Activated naive CD8-positive, alpha-beta T cell treated with anti-CD3 and anti-CD28 coated beads, Interleukin-2, amount 10 ng/mL, durations not matched to agents 7 days and 5 days (primary cell): ENCODE measurements around the gene ZNF3. TPM values are rescaled to one million over a fixed set of nuclear protein-coding genes. Genes with fewer than 3 reads are reported as not detected.

Experiments used
- ATAC-seq: fragments of 150-1000 bp; cut with Tn5 transposase; one replicate; pipeline ENCODE4 v1.10.0; 2021; ENCODE audit warnings: low read depth, moderate library complexity
- POLR2A ChIA-PET: fragments of 350-600 bp; sonication (Branson Sonifier 250); formaldehyde crosslinking; loops from one replicate; lab custom pipeline; 2021; ENCODE audit warnings: antibody characterized with exemption; lab: Charles Lee
- DNase-seq: peaks from one replicate; pipeline ENCODE4 v3.0.0; 2021
- H3K27ac Mint-ChIP-seq: one replicate; pipeline ENCODE4 v1.8.0; 2022; ENCODE audit warnings: mild to moderate bottlenecking, mixed read lengths
- H3K27me3 Mint-ChIP-seq: one replicate; pipeline ENCODE4 v1.8.0; 2022; ENCODE audit warnings: mild to moderate bottlenecking, moderate library complexity, mixed read lengths
- H3K36me3 Mint-ChIP-seq: one replicate; pipeline ENCODE4 v1.8.0; 2021; ENCODE audit warnings: mild to moderate bottlenecking, mixed read lengths
- H3K4me1 Mint-ChIP-seq: one replicate; pipeline ENCODE4 v1.8.0; 2021; ENCODE audit warnings: mixed read lengths
- H3K4me3 Mint-ChIP-seq: one replicate; pipeline ENCODE4 v1.8.0; 2022; ENCODE audit warnings: mild to moderate bottlenecking, moderate library complexity, mixed read lengths
- H3K9me3 Mint-ChIP-seq: one replicate; pipeline ENCODE4 v1.8.0; 2021; ENCODE audit warnings: mixed read lengths
- total RNA-seq, 2 experiments: library from RNA; stranded (reverse); gene quantifications; one replicate each; pipeline ENCODE4 v1.2.3, GENCODE V29; 2021

ZNF3 gene
- total RNA-seq, 2 experiments from 2014 or later = 28.0 to 32.6 TPM

DNA sequence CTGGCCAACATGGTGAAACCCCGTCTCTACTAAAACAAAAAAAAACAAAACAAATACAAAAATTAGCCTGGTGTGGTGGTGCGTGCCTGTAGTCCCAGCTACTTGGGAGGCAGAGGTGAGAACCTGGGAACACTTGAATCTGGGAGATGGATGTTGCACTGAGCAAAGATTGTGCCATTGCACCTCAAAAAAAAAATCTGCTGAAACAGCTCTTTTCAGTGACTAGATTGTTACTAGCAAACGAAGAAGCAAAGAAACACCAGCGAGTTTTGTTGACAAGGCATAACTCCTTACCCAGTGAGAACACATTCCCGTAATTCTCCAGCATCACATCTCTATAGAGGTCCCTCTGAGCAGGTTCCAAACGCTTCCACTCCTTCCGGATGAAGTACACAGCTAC is 6.7 kb downstream of the ZNF3 start:
- Mint-ChIP-seq H3K36me3 (peaks cover 73% of the 10 kb centered on the region), H3K9me3 (peaks cover 25% of the 10 kb centered on the region), H3K4me3 (no peak overlapping the region), H3K4me1 (peaks cover 5% of the 10 kb centered on the region), H3K27me3 (no peaks in the 10 kb centered on the region), H3K27ac (no peak overlapping the region)
- ATAC-seq (no peak), DNase-seq (no peak)
- POLR2A ChIA-PET = interaction anchor here (1.2 kb wide), 1 partner anchor 12 kb away, joined by 3 read pairs; no protein-coding TSS in a partner anchor

DNA sequence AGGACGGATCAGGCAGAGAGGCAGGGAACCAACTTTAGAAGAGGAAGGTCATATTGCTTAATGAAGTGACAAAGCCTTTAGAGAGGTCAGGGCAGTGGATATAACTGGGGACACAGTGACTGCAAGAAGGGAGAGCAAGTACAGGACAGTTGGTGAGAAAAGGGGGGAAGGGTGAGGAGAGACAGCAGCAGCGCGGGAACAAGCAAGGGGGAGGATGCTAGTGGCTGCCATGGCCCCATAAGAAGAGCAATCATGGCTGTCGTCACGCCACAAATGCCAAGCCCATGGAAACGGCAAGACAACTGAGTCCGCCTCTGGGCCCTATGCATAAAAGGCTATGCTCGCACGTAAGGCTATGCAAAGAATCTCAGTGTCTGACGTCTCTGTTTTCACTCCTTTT is 9.1 kb downstream of the ZNF3 start:
- Mint-ChIP-seq H3K4me3 (no peak overlapping the region), H3K9me3 (peaks cover 25% of the 10 kb centered on the region), H3K27me3 (no peaks in the 10 kb centered on the region), H3K27ac (no peak overlapping the region), H3K36me3 (peaks cover 80% of the 10 kb centered on the region), H3K4me1 (no peaks in the 10 kb centered on the region)
- ATAC-seq = no peak
- no peak for DNase-seq
- POLR2A ChIA-PET = interaction anchor here (0.8 kb wide), 1 partner anchor 8 kb away, joined by 3 read pairs; no protein-coding TSS in a partner anchor

DNA sequence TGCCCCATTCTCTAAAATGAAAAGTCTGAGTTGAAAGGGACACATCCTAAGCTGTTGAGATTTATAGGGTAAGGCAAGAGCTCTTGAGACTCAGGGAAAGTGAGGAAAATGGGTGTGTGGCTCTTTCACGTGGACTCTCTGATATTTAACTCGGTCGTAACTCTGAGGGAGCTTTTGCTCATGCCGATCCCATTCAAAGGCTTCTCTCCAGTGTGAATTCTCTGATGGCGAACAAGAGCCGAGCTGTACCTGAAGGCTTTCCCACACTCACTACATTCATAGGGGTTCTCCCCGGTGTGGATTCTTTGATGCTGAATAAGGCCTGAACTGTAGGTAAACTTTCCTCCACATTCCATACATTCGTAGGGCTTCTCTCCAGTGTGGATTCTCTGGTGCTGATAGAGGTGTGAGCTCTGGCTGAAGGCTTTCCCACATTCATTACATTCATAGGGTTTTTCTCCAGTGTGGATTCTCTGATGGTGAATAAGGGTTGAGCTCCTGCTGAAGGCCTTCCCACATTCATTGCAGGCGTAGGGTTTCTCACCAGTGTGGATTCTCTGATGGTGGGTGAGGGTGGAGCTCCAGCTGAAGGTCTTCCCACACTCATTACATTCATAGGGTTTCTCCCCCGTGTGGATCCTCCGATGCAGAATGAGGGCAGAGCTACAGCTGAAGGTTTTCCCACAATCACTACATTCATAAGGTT is 10.4 kb downstream of the ZNF3 start:
- no peak overlapping the region for H3K27ac Mint-ChIP-seq
- no peaks in the 10 kb centered on the region for H3K27me3 Mint-ChIP-seq
- H3K4me1 Mint-ChIP-seq = no peaks in the 10 kb centered on the region
- peaks cover 25% of the 10 kb centered on the region for H3K9me3 Mint-ChIP-seq
- H3K36me3 Mint-ChIP-seq = peaks cover 77% of the 10 kb centered on the region
- no peak overlapping the region for H3K4me3 Mint-ChIP-seq
- DNase-seq (no peak), ATAC-seq (no peak)
- POLR2A ChIA-PET = interaction anchor here (1.2 kb wide), 1 partner anchor 9 kb away, joined by 5 read pairs; no protein-coding TSS in a partner anchor

DNA sequence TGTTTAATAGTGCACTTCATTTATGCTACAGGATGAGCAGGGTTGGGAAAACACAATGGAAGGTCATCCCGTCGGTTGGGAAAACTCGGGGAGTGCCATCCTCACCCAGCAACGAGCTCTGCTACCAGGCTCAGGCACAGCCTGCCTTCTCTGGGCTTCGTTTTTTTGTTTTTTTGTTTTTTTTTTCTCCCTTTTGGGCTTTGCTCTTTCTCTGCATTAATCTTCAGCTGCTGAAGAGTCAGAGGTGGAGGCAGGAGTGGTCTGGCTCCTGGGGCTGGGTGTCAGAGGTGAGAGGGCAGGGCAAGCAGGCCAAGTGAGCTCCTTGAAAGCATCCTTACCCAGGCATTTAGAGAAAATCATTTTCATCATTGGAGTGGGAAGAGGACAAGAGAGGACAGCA is 11.5 kb downstream of the ZNF3 start:
- H3K36me3 Mint-ChIP-seq = peaks cover 66% of the 10 kb centered on the region
- H3K27me3 Mint-ChIP-seq = no peaks in the 10 kb centered on the region
- ATAC-seq (no peak), DNase-seq (no peak)
- no peak overlapping the region for H3K4me3 Mint-ChIP-seq
- peaks cover 25% of the 10 kb centered on the region for H3K9me3 Mint-ChIP-seq
- no peaks in the 10 kb centered on the region for H3K4me1 Mint-ChIP-seq
- POLR2A ChIA-PET = no interaction called here
- H3K27ac Mint-ChIP-seq = no peak overlapping the region

DNA sequence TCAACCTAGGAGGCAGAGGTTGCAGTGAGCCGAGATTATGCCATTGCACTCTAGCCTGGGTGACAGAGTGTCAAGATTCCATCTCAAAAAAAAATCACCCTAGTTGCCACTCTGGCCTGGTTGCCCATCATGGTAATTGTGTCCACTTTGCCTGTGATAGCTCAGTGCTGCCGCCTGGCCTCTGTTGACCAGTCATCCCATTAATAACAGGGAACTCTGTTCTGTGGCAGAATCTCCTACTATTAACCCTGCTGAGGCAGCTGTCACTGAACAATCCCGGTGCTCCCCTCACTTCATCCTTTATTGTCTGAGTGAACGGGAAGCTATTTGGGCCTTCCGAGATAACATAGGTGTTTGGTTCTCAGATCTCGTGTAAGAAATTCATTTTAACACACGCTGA is 14.6 kb downstream of the ZNF3 start:
- no peak overlapping the region for H3K27ac Mint-ChIP-seq
- H3K4me1 Mint-ChIP-seq = peaks cover 2% of the 10 kb centered on the region
- no peaks in the 10 kb centered on the region for H3K27me3 Mint-ChIP-seq
- no peak for ATAC-seq
- H3K9me3 Mint-ChIP-seq = peaks cover 17% of the 10 kb centered on the region
- H3K4me3 Mint-ChIP-seq = no peak overlapping the region
- POLR2A ChIA-PET = interaction anchor here (0.6 kb wide), 1 partner anchor 57 kb away, joined by 3 read pairs; no protein-coding TSS in a partner anchor
- no peak for DNase-seq
- peaks cover 41% of the 10 kb centered on the region for H3K36me3 Mint-ChIP-seq

DNA sequence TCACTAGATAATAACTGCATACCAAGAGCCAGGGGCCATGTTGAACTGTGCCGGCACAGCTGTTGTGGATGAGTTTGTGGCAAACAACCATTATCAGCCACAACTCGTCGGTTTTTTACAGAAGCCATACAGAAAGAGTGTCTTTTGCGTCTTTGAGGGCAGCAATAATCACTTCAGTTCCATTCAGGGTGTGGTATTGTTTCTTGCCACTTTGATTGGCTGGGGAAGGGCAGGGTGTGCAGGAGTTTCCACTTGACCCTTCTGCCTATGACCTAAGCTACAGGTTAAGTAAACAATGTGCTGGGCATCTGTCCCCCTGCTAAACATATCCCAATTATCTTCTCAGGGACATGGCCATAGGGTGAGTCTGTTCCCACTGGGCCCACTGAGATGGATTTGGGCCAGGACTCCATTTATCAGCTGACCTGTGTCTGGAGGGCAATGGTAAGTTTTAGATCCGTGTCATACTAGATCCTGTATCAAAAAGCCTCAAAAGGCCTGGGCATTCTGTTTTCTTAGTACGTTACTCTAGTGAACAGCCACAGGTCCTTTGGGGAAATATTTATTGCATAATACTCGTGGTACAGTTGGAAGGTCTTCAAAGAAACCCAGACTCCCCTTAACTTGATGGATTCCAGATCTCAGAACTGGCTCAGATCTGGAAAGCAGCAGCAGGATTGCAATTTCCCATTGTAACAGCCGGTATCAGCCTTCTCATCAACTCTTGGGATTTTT is 15.9 kb downstream of the ZNF3 start:
- ATAC-seq (no peak), DNase-seq (no peak)
- H3K36me3 Mint-ChIP-seq = peaks cover 31% of the 10 kb centered on the region
- POLR2A ChIA-PET = no interaction called here
- no peak overlapping the region for H3K4me3 Mint-ChIP-seq
- H3K27ac Mint-ChIP-seq = no peak overlapping the region
- no peaks in the 10 kb centered on the region for H3K27me3 Mint-ChIP-seq
- peaks cover 5% of the 10 kb centered on the region for H3K9me3 Mint-ChIP-seq
- peaks cover 2% of the 10 kb centered on the region for H3K4me1 Mint-ChIP-seq

DNA sequence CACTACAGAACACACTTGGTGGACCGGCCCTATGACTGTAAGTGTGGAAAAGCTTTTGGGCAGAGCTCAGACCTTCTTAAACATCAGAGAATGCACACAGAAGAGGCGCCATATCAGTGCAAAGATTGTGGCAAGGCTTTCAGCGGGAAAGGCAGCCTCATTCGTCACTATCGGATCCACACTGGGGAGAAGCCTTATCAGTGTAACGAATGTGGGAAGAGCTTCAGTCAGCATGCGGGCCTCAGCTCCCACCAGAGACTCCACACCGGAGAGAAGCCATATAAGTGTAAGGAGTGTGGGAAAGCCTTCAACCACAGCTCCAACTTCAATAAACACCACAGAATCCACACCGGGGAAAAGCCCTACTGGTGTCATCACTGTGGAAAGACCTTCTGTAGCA is 17.4 kb downstream of the ZNF3 start:
- Mint-ChIP-seq H3K4me1 (peaks cover 2% of the 10 kb centered on the region), H3K27me3 (no peaks in the 10 kb centered on the region), H3K9me3 (no peaks in the 10 kb centered on the region), H3K4me3 (no peak overlapping the region), H3K27ac (no peak overlapping the region), H3K36me3 (peaks cover 20% of the 10 kb centered on the region)
- ATAC-seq (no peak), DNase-seq (no peak)
- POLR2A ChIA-PET = no interaction called here

DNA sequence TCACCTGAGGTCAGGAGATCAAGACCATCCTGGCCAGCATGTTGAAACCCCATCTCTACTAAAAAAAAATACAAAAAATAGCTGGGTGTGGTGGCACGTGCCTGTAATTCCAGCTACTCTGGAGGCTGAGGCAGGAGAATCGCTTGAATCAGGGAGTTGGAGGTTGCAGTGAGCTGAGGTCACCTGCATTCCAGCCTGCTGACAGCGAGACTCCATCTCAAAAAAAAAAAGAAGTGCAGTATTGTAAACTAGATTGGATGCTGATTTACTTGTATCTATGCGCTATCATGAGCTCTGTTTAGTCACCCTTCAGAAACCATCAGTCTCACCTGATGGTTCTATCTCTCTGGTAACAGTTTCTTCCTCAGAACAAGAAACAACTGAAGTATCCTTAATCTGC is 18.1 kb downstream of the ZNF3 start:
- H3K36me3 Mint-ChIP-seq = peaks cover 20% of the 10 kb centered on the region
- H3K27me3 Mint-ChIP-seq = no peaks in the 10 kb centered on the region
- no peak for DNase-seq
- no peak for ATAC-seq
- H3K4me3 Mint-ChIP-seq = no peak overlapping the region
- peaks cover 2% of the 10 kb centered on the region for H3K4me1 Mint-ChIP-seq
- H3K27ac Mint-ChIP-seq = no peak overlapping the region
- POLR2A ChIA-PET = interaction anchor here (1.0 kb wide), 1 partner anchor 12 kb away, joined by 3 read pairs; no protein-coding TSS in a partner anchor
- no peaks in the 10 kb centered on the region for H3K9me3 Mint-ChIP-seq

DNA sequence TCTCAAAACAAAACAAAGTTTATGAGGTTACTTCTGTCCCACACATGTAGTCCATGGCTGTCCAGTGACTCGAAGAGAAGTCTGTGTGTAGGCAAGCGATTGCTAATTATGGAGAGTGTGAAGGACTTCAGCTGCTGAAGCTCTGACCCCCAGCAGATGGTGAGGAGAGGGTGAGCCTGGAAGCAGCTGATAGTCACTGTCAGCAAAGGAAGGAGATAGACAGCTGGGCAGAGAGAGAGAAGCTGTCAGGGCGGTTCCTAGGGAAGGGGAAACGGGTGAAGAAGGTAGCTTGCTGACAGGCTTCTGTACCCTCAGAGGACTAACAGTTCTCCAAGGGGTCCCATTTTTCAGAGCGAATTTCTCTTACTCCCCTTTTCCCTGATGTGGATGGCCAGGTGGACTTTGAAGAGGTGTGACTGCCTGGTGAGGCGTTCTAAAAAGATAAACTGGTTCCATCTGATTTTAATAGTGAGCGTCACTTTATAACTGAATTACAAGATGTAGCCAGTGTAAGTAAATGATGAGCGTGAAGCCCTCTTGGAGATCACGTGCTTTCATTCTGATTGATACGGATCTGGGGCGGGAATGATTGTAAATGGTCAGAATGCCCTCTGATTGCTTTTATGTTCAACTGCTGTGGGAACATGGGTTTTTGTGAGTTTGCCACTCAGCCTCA is 19.9 kb downstream of the ZNF3 start:
- POLR2A ChIA-PET = no interaction called here
- Mint-ChIP-seq H3K27ac (no peak overlapping the region), H3K4me1 (peaks cover 2% of the 10 kb centered on the region), H3K36me3 (peaks cover 9% of the 10 kb centered on the region), H3K4me3 (no peak overlapping the region), H3K9me3 (no peaks in the 10 kb centered on the region), H3K27me3 (no peaks in the 10 kb centered on the region)
- ATAC-seq = no peak
- DNase-seq = no peak

DNA sequence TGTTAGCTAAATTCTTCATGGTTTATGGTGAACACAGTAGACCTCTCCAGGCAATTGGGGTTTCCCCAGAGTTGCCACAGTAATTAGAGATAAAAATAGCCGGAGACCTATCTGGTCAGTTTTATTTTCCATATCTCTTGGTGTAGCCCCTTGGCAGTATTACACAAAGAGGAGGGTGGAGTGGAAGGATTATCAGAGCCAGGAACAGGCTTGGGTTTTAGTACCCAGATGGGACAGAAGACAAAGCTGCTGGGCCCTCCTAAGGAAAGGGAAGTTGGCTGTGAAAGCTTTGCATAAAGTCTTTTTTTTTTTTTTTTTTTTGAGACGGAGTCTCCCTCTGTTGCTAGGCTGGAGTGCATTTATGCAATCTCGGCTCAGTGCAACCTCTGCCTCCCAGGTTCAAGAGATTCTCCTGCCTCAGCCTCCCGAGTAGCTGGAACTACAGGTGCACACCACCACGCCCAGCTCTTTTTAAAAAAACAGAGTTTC is 22.2 kb downstream of the ZNF3 start:
- Mint-ChIP-seq H3K4me1 (peaks cover 2% of the 10 kb centered on the region), H3K36me3 (peaks cover 7% of the 10 kb centered on the region), H3K4me3 (no peak overlapping the region), H3K27me3 (no peaks in the 10 kb centered on the region), H3K9me3 (no peaks in the 10 kb centered on the region), H3K27ac (no peak overlapping the region)
- ATAC-seq (no peak), DNase-seq (no peak)
- POLR2A ChIA-PET = no interaction called here

DNA sequence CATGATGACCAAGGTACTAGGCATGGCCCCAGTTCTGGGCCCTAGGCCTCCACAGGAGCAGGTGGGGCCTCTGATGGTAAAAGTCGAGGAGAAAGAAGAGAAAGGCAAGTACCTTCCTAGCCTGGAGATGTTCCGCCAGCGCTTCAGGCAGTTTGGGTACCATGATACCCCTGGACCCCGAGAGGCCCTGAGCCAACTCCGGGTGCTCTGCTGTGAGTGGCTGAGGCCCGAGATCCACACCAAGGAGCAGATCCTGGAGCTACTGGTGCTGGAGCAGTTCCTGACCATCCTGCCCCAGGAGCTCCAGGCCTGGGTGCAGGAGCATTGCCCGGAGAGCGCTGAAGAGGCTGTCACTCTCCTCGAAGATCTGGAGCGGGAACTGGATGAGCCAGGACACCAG is 24.5 kb downstream of the ZNF3 start:
- H3K27ac Mint-ChIP-seq = no peak overlapping the region
- no peak for ATAC-seq
- peaks cover 1% of the 10 kb centered on the region for H3K4me1 Mint-ChIP-seq
- DNase-seq = no peak
- POLR2A ChIA-PET = interaction anchor here (0.6 kb wide), 1 partner anchor 33 kb away, joined by 3 read pairs; no protein-coding TSS in a partner anchor
- H3K9me3 Mint-ChIP-seq = no peaks in the 10 kb centered on the region
- H3K4me3 Mint-ChIP-seq = no peak overlapping the region
- peaks cover 4% of the 10 kb centered on the region for H3K36me3 Mint-ChIP-seq
- no peaks in the 10 kb centered on the region for H3K27me3 Mint-ChIP-seq

DNA sequence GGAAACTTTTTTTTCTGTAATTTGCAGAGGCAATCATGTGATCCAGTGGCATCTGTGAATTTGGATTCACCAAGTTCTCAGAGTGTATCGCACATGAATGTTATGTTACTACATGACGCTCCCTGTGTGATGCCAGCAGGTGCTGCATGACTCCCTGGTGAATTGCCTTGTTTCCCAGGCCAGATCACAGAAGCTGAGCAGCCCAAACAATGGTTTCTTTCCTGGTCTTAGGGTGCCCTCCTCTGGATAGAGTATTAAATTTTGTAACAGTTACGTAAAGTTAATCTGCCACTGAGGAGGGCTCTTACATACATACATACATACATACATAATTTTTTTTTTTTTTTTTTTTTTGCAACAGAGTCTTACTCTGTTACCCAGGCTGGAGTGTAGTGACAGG is 28.3 kb downstream of the ZNF3 start:
- Mint-ChIP-seq H3K9me3 (no peaks in the 10 kb centered on the region), H3K27ac (no peak overlapping the region), H3K36me3 (no peaks in the 10 kb centered on the region), H3K4me3 (no peak overlapping the region), H3K4me1 (peaks cover 11% of the 10 kb centered on the region), H3K27me3 (no peaks in the 10 kb centered on the region)
- ATAC-seq (peak; percentile 30), DNase-seq (no peak)
- POLR2A ChIA-PET = interaction anchor here (0.7 to 1.0 kb wide), 3 partner anchors 60 to 1268 kb away, joined by 4 to 5 read pairs (median 4); no protein-coding TSS in a partner anchor

DNA sequence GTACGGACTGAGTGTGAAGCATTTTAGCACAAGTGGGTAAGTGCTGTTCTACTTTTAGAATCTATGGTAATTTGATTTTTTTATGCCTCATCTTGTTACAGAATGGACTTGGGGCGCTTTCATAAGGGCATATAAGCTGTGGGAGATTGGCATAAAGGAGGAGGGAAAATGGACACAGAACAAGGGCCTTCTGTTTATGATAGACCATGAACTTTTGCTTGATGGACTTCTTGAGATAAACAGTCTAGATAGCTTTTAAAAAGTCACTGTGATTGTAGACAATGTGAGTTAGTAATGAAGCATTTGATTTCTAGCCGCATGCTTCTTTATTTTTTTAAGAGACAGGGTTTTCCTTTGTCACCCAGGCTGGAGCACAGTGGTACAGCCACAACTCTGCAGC is 29.9 kb downstream of the ZNF3 start:
- POLR2A ChIA-PET = no interaction called here
- no peak overlapping the region for H3K27ac Mint-ChIP-seq

More for the DNA sequence above, 29.9 kb downstream of the ZNF3 start:
- H3K9me3 Mint-ChIP-seq = no peaks in the 10 kb centered on the region
- no peak for ATAC-seq
- peaks cover 11% of the 10 kb centered on the region for H3K4me1 Mint-ChIP-seq
- H3K4me3 Mint-ChIP-seq = peak overlapping the region; percentile 28
- no peak for DNase-seq
- H3K36me3 Mint-ChIP-seq = no peaks in the 10 kb centered on the region
- H3K27me3 Mint-ChIP-seq = no peaks in the 10 kb centered on the region
